K562 (cell line): ENCODE measurements around the gene COL25A1. TPM values are rescaled to one million over a fixed set of nuclear protein-coding genes. Genes with fewer than 3 reads are reported as not detected.

Experiments used
- ATAC-seq: fragments of 200-7000 bp; cut with Tn5 transposase; 3 replicates; pipeline ENCODE4 v1.9.1; 2020; ENCODE audit warnings: moderate library complexity
- BruUV-seq: library from RNA; stranded (reverse); fragments of 400-500 nt; replicated peaks from 2 replicates; lab custom pipeline; 2021; lab: Mats Ljungman, UMichigan
- CTCF ChIA-PET: fragments of 300-600 bp; formaldehyde crosslinking; extraction: SDS; loops from one replicate; lab custom pipeline; 2021; ENCODE audit warnings: low intra/inter-chr PET ratio; lab: Yijun Ruan, JAX
- POLR2A ChIA-PET: fragments of 300-600, 350-650 bp; sonication (Branson Sonifier 250); formaldehyde crosslinking; extraction: SDS; loops from one replicate; lab custom pipeline; 2021; ENCODE audit warnings: antibody characterized with exemption, inconsistent platforms; lab: Yijun Ruan, JAX
- DNase-seq, 4 experiments: peaks; one replicate each; pipeline versions ENCODE4 v3.0.0 to v3.0.0-alpha.2; 2011 to 2018; ENCODE audit warnings: low spot score in 3 of 4, mixed read lengths in 3 of 4; ENCODE audit errors: extremely low read depth in 1 of 4
- FAIRE-seq: peaks from 2 replicates; lab custom pipeline; 2011; peaks lifted over from hg19 to GRCh38; lab: Jason Lieb, UNC
- H2AFZ ChIP-seq: 2 replicates; pipeline ENCODE4 v1.6.0; 2011; ENCODE audit warnings: low read depth, low read length, control low read depth, inconsistent platforms
- H3K27ac ChIP-seq: fragments of 200-600 bp; 3 replicates; pipeline ENCODE4 v1.8.0; 2011; ENCODE audit warnings: low read depth, mild to moderate bottlenecking, control low read depth, inconsistent platforms, low read length, moderate library complexity, mixed read lengths; ENCODE audit errors: extremely low read depth
- H3K27me3 ChIP-seq, 2 experiments: fragments of 300-600 bp in 1 of 2; 2 replicates in 1 of 2; 3 replicates in 1 of 2; pipeline versions ENCODE4 v1.6.0 to v1.8.0; 2011; ENCODE audit warnings: inconsistent platforms in 2 of 2, low read length in 2 of 2, mild to moderate bottlenecking in 1 of 2, mixed read lengths in 1 of 2, moderate library complexity in 1 of 2; ENCODE audit not compliant: control insufficient read depth in 2 of 2, insufficient read depth in 2 of 2
- H3K36me3 ChIP-seq: fragments of 300-600 bp; 3 replicates; pipeline ENCODE4 v1.8.0; 2011; ENCODE audit warnings: mild to moderate bottlenecking, low read length, inconsistent platforms; ENCODE audit not compliant: control insufficient read depth, insufficient read depth
- H3K4me1 ChIP-seq, 2 experiments: fragments of 200-600 bp in 1 of 2; replicated peaks in 1 of 2; 2 replicates in 1 of 2; 3 replicates in 1 of 2; pipeline versions ENCODE4 v1.5.1 to v1.8.0; 2011; ENCODE audit warnings: inconsistent platforms in 2 of 2, low read length in 2 of 2, mild to moderate bottlenecking in 1 of 2, mixed read lengths in 1 of 2, moderate library complexity in 1 of 2; ENCODE audit not compliant: control insufficient read depth in 2 of 2, insufficient read depth in 2 of 2
- H3K4me2 ChIP-seq: 2 replicates; pipeline ENCODE4 v1.6.1; 2011; ENCODE audit warnings: low read length, control low read depth, inconsistent platforms, mixed read lengths; ENCODE audit not compliant: insufficient read depth
- H3K4me3 ChIP-seq: fragments of 200-600 bp; sonication (generic), shearing (Covaris generic); 2 replicates; pipeline ENCODE4 v1.5.1; 2016; ENCODE audit warnings: control low read depth, inconsistent platforms
- H3K79me2 ChIP-seq: fragments of 200-600 bp; 3 replicates; pipeline ENCODE4 v1.8.0; 2011; ENCODE audit warnings: low read length, inconsistent platforms; ENCODE audit not compliant: control insufficient read depth, insufficient read depth
- H3K9ac ChIP-seq, 2 experiments: 2 replicates each; pipeline versions ENCODE4 v1.6.0 to v1.6.1; 2011; ENCODE audit warnings: low read depth in 2 of 2, low read length in 2 of 2, control low read depth in 1 of 2, inconsistent platforms in 1 of 2, mild to moderate bottlenecking in 1 of 2, mixed read lengths in 1 of 2; ENCODE audit not compliant: insufficient read depth in 1 of 2
- H3K9me1 ChIP-seq: one replicate; pipeline ENCODE4 v1.6.0; 2011; ENCODE audit warnings: inconsistent platforms, mild to moderate bottlenecking, low read length, moderate library complexity; ENCODE audit not compliant: control insufficient read depth, insufficient read depth
- H3K9me3 ChIP-seq: replicated peaks from 2 replicates; pipeline ENCODE4 v1.5.1; 2011; ENCODE audit warnings: low read depth, low read length, inconsistent platforms; ENCODE audit not compliant: control insufficient read depth, insufficient read depth
- H4K20me1 ChIP-seq: replicated peaks from 2 replicates; pipeline ENCODE4 v1.6.1; 2011; ENCODE audit warnings: low read length, inconsistent platforms, mixed read lengths; ENCODE audit not compliant: control insufficient read depth, insufficient read depth
- CCNT2 ChIP-seq: IDR thresholded peaks from 2 replicates; pipeline ENCODE4 v1.6.1; 2011; ENCODE audit warnings: borderline replicate concordance, low read depth, mild to moderate bottlenecking, moderate library complexity, mixed read lengths, low read length; ENCODE audit not compliant: insufficient read length; ENCODE audit errors: extremely low read depth
- CHD4 ChIP-seq: fragments of 200-600 bp; sonication (generic); IDR thresholded peaks from 3 replicates; pipeline ENCODE4 v1.6.1; 2012; ENCODE audit warnings: low read depth, mild to moderate bottlenecking, mixed read lengths, low read length, inconsistent platforms; ENCODE audit not compliant: insufficient read depth, insufficient replicate concordance, poor library complexity, severe bottlenecking
- DDX20 ChIP-seq: fragments of 450-650 bp; IDR thresholded peaks from 2 replicates; pipeline ENCODE4 v1.6.1; 2016; ENCODE audit warnings: missing genetic modification characterization, low read depth, mild to moderate bottlenecking, missing compliant biosample characterization, moderate library complexity
- FIP1L1 ChIP-seq: fragments of 200-400 bp; formaldehyde crosslinking; IDR thresholded peaks from 2 replicates; pipeline ENCODE4 v1.6.1; 2018; ENCODE audit warnings: mild to moderate bottlenecking, low read depth, low read length; ENCODE audit not compliant: poor library complexity, severe bottlenecking
- GATA2 ChIP-seq: sonication (generic); formaldehyde crosslinking; IDR thresholded peaks from 2 replicates; pipeline ENCODE4 v1.4.0; 2020; ENCODE audit warnings: mild to moderate bottlenecking, missing genetic modification reagents
- NR2F6 ChIP-seq: fragments of 450-650 bp; formaldehyde crosslinking; IDR thresholded peaks from 2 replicates; pipeline ENCODE4 v1.4.0; 2020; ENCODE audit warnings: mild to moderate bottlenecking
- SIN3A ChIP-seq, 2 experiments: fragments of 150-350 bp in 1 of 2; IDR thresholded peaks; 2 replicates each; pipeline ENCODE4 v1.6.1; 2011 to 2016; ENCODE audit warnings: borderline replicate concordance in 2 of 2, low read depth in 2 of 2, low read length in 2 of 2, mild to moderate bottlenecking in 2 of 2, moderate library complexity in 2 of 2; ENCODE audit not compliant: control insufficient read depth in 1 of 2
- TAL1 ChIP-seq: fragments of 450-650 bp; IDR thresholded peaks from 2 replicates; pipeline ENCODE4 v1.6.1; 2016; ENCODE audit warnings: mild to moderate bottlenecking
- TCF7 ChIP-seq: sonication (generic); IDR thresholded peaks from 2 replicates; pipeline ENCODE4 v1.6.1; 2016; ENCODE audit warnings: antibody characterized with exemption, borderline replicate concordance
- TRIM24 ChIP-seq, 2 experiments: fragments of 450-650 bp; IDR thresholded peaks; 2 replicates each; pipeline ENCODE4 v1.6.1; 2016
- ZEB2 ChIP-seq: fragments of 450-650 bp; IDR thresholded peaks from 2 replicates; pipeline ENCODE4 v1.6.1; 2016
- ZNF121 ChIP-seq: sonication (generic); formaldehyde crosslinking; conservative IDR thresholded peaks from 2 replicates; pipeline ENCODE4 v1.8.0; 2022; ENCODE audit warnings: missing genetic modification reagents
- ZNF311 ChIP-seq: fragments of 250-450 bp; sonication (Bioruptor Pico); IDR thresholded peaks from 2 replicates; pipeline ENCODE4 v1.4.0; 2020; ENCODE audit warnings: mild to moderate bottlenecking, moderate library complexity
- whole genome bisulfite sequencing: fragments of 100-300 bp; shearing (Covaris generic); methylation state at CpG from one replicate; pipeline ENCODE4 v1.1.6; 2016; ENCODE audit warnings: low coverage, mixed read lengths; ENCODE audit not compliant: insufficient coverage; ENCODE audit errors: missing lambda C conversion rate; 5-methylcytosine and 5-hydroxymethylcytosine counted together
- in situ Hi-C: fragments of 300-500 bp; cut with MboI; formaldehyde crosslinking; loops from 4 replicates; pipeline ENCODE4 v1.15.0; 2018; ENCODE audit warnings: inconsistent platforms, mixed read lengths
- intact Hi-C: fragments of 100-400 bp; cut with micrococcal nuclease; formaldehyde crosslinking; loops from 2 replicates; pipeline ENCODE4 v1.14.2; 2022
- polyA plus RNA-seq, 8 experiments: library from polyadenylated mRNA; depleted of rRNA in 4 of 8; stranded (reverse) in 5 of 8; unstranded in 3 of 8; fragments of >200 nt; fragmentation: Nextera tagmentation in 2 of 8; fragmentation: Illumina TruSeq in 1 of 8; extraction: Ambion mirVana in 2 of 8; extraction: Trizol in 1 of 8; gene quantifications; 2 replicates each; pipeline versions ENCODE4 v1.2.1 to v1.2.3, GENCODE V29; 2011 to 2014; ENCODE audit warnings: inconsistent platforms in 1 of 8, missing spikeins in 1 of 8
- total RNA-seq, 7 experiments: library from RNA; depleted of rRNA in 6 of 7; stranded (reverse); fragments of >200 nt in 6 of 7; fragmentation: Illumina TruSeq in 2 of 7; extraction: Trizol in 2 of 7; gene quantifications; 2 replicates each; pipeline versions ENCODE4 v1.2.1 to v1.2.3, GENCODE V29; 2011 to 2021; ENCODE audit warnings: low replicate concordance in 1 of 7
- TF ChIP-seq, protein P1 (sequence below): fragments of 200-800 bp; sonication (Bioruptor generic); IDR thresholded peaks from 2 replicates; pipeline ENCODE4 v1.6.1; 2017; ENCODE audit warnings: missing genetic modification characterization, missing compliant biosample characterization
- TF ChIP-seq, protein P2 (sequence below): fragments of 150-350 bp; conservative IDR thresholded peaks from 2 replicates; pipeline ENCODE4 v1.6.1; 2014; ENCODE audit warnings: low read length
- TF ChIP-seq, protein P3 (sequence below): fragments of 450-650 bp; formaldehyde crosslinking; IDR thresholded peaks from 2 replicates; pipeline ENCODE4 v1.4.0; 2020; ENCODE audit warnings: mild to moderate bottlenecking, mixed read lengths

Gene COL25A1
- total and polyA plus RNA-seq, 9 of the 15 experiments (the other 6 are each of a cell fraction or from before 2014, with no cell fraction given) = 0.03 to 0.62 (median 0.27) TPM

DNA sequence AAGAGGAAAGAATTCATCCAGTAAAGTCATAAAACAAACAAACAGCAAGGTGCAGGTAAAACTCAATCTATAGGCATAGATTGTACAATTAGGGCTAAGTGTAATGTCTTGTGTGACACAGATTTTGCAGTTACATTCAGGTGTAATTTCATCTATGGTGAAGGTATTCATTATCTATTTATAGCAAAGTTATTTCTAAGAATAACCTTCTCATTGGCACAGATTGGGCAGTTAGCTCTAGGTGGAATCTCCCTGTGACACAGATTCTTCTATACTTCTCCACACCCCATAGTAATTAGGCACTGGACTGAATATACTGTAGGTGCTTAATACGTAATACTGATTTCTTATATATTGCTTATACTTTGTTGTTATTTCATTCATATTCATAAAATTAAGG lies 66.8 kb downstream of the COL25A1 start:
- DNase-seq (no peak), ATAC-seq (no peak)
- no peaks in the 10 kb centered on the region for H3K27me3 ChIP-seq
- no peak overlapping the region for H3K4me3 ChIP-seq
- no peaks in the 10 kb centered on the region; the same call in 1 of the 2 replicates for H3K9me3 ChIP-seq
- no peaks in the 10 kb centered on the region for H3K79me2 ChIP-seq
- no peaks in the 10 kb centered on the region for H3K36me3 ChIP-seq
- WGBS = 87% methylated on average over 1 of the region's 1 CpG
- no peaks in the 10 kb centered on the region for H3K4me1 ChIP-seq
- no peak overlapping the region for H3K4me2 ChIP-seq
- POLR2A ChIA-PET = interaction anchor here (1.6 kb wide), 1 partner anchor 36 kb away, joined by 5 read pairs; no protein-coding TSS in a partner anchor
- intact Hi-C loops = no loop called here
- no TSS peak for BruUV-seq
- H4K20me1 ChIP-seq = no peaks in the 10 kb centered on the region
- TF ChIP-seq NR2F6 (CRISPR knock-in tag) = no peak
- no peak for TF ChIP-seq CHD4
- TF ChIP-seq SIN3A (IDR thresholded peaks at IDR 0.05; ENCODE audit: borderline replicate concordance in 2 of 2, control insufficient read depth in 1 of 2, low read depth in 2 of 2, low read length in 2 of 2) = no peak
- TF ChIP-seq TAL1 = no peak
- TF ChIP-seq, protein P1, sequence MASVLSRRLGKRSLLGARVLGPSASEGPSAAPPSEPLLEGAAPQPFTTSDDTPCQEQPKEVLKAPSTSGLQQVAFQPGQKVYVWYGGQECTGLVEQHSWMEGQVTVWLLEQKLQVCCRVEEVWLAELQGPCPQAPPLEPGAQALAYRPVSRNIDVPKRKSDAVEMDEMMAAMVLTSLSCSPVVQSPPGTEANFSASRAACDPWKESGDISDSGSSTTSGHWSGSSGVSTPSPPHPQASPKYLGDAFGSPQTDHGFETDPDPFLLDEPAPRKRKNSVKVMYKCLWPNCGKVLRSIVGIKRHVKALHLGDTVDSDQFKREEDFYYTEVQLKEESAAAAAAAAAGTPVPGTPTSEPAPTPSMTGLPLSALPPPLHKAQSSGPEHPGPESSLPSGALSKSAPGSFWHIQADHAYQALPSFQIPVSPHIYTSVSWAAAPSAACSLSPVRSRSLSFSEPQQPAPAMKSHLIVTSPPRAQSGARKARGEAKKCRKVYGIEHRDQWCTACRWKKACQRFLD (CRISPR knock-in tag) = no peak
- no peak for TF ChIP-seq DDX20 (tag)
- TF ChIP-seq ZNF311 (CRISPR knock-in tag) = no peak
- no peak for TF ChIP-seq GATA2 (CRISPR knock-in tag)
- TF ChIP-seq TCF7 = no peak
- TF ChIP-seq ZNF121 (CRISPR knock-in tag) = no peak
- TF ChIP-seq ZEB2 = no peak
- TF ChIP-seq, protein P2, sequence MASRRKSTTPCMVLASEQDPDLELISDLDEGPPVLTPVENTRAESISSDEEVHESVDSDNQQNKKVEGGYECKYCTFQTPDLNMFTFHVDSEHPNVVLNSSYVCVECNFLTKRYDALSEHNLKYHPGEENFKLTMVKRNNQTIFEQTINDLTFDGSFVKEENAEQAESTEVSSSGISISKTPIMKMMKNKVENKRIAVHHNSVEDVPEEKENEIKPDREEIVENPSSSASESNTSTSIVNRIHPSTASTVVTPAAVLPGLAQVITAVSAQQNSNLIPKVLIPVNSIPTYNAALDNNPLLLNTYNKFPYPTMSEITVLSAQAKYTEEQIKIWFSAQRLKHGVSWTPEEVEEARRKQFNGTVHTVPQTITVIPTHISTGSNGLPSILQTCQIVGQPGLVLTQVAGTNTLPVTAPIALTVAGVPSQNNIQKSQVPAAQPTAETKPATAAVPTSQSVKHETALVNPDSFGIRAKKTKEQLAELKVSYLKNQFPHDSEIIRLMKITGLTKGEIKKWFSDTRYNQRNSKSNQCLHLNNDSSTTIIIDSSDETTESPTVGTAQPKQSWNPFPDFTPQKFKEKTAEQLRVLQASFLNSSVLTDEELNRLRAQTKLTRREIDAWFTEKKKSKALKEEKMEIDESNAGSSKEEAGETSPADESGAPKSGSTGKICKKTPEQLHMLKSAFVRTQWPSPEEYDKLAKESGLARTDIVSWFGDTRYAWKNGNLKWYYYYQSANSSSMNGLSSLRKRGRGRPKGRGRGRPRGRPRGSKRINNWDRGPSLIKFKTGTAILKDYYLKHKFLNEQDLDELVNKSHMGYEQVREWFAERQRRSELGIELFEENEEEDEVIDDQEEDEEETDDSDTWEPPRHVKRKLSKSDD = no peak
- TF ChIP-seq, protein P3, sequence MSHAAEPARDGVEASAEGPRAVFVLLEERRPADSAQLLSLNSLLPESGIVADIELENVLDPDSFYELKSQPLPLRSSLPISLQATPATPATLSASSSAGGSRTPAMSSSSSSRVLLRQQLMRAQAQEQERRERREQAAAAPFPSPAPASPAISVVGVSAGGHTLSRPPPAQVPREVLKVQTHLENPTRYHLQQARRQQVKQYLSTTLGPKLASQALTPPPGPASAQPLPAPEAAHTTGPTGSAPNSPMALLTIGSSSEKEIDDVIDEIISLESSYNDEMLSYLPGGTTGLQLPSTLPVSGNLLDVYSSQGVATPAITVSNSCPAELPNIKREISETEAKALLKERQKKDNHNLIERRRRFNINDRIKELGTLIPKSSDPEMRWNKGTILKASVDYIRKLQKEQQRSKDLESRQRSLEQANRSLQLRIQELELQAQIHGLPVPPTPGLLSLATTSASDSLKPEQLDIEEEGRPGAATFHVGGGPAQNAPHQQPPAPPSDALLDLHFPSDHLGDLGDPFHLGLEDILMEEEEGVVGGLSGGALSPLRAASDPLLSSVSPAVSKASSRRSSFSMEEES = no peak
- TF ChIP-seq TRIM24 (IDR thresholded peaks at IDR 0.05) = no peak
- no peak for TF ChIP-seq FIP1L1
- no peak for TF ChIP-seq CCNT2
- TF ChIP-seq, all 486 proteins: peak for 0
- no peak for FAIRE-seq
- no peak overlapping the region for H3K27ac ChIP-seq
- in situ Hi-C loops = no loop called here
- no peaks in the 10 kb centered on the region for H3K9me1 ChIP-seq
- H3K9ac ChIP-seq = no peak overlapping the region
- no peak overlapping the region for H2AFZ ChIP-seq
- CTCF ChIA-PET = no interaction called here
